Osteocyte (in vitro differentiated cells): ENCODE data around the gene NUP98. TPM values are rescaled to one million over a fixed set of nuclear protein-coding genes. Genes with fewer than 3 reads are reported as not detected.

Experiments used
- DNase-seq: peaks from one replicate; pipeline ENCODE4 v3.0.0; 2021; ENCODE audit warnings: mixed read lengths; ENCODE audit not compliant: unreplicated experiment; ENCODE audit errors: extremely low spot score
- H3K27ac Mint-ChIP-seq: one replicate; pipeline ENCODE4 v1.8.0; 2021; ENCODE audit warnings: mild to moderate bottlenecking, mixed read lengths; ENCODE audit not compliant: unreplicated experiment
- H3K27me3 Mint-ChIP-seq: one replicate; pipeline ENCODE4 v1.8.0; 2021; ENCODE audit warnings: mixed read lengths; ENCODE audit not compliant: unreplicated experiment
- H3K36me3 Mint-ChIP-seq: one replicate; pipeline ENCODE4 v1.8.0; 2021; ENCODE audit warnings: mixed read lengths; ENCODE audit not compliant: unreplicated experiment
- H3K4me1 Mint-ChIP-seq: one replicate; pipeline ENCODE4 v1.8.0; 2021; ENCODE audit warnings: mixed read lengths; ENCODE audit not compliant: unreplicated experiment
- H3K4me3 Mint-ChIP-seq: one replicate; pipeline ENCODE4 v1.8.0; 2021; ENCODE audit warnings: mild to moderate bottlenecking, moderate library complexity, mixed read lengths; ENCODE audit not compliant: unreplicated experiment
- H3K9me3 Mint-ChIP-seq: one replicate; pipeline ENCODE4 v1.8.0; 2021; ENCODE audit warnings: mixed read lengths; ENCODE audit not compliant: unreplicated experiment
- CTCF ChIP-seq: fragments of 200-600 bp; sonication (generic); IDR thresholded peaks from 2 replicates; pipeline ENCODE4 v1.5.0; 2021; ENCODE audit warnings: antibody characterized with exemption, mild to moderate bottlenecking, moderate library complexity
- total RNA-seq: library from RNA; stranded (reverse); gene quantifications from 2 replicates; pipeline ENCODE4 v1.2.1, GENCODE V29; 2021

Gene NUP98
- total RNA-seq, 1 donor from 2014 or later: 68.9 TPM

- H3K27me3 Mint-ChIP-seq: peaks cover 10% of the 10 kb centered on the region
- peaks cover 12% of the 10 kb centered on the region for H3K4me1 Mint-ChIP-seq
- H3K9me3 Mint-ChIP-seq: peaks cover 5% of the 10 kb centered on the region
- peak; percentile 90 for DNase-seq
- H3K27ac Mint-ChIP-seq: no peak overlapping the region
- peak overlapping the region; percentile 77 for H3K4me3 Mint-ChIP-seq
- no peak for TF ChIP-seq CTCF
- peaks cover 3% of the 10 kb centered on the region for H3K36me3 Mint-ChIP-seq
Observed at GRCh38 chr11:3642071-3642951, 155.0 kb downstream of the NUP98 start.

GRCh38 chr11:3641701-3642070, 155.7 kb downstream of the NUP98 start, which contains the start of gene ART5:
Gene ART5 (minus strand): TSS chr11:3641992. CDS start chr11:3641862, 130 bp downstream.
- Mint-ChIP-seq H3K36me3 (peaks cover 3% of the 10 kb centered on the region), H3K9me3 (peaks cover 5% of the 10 kb centered on the region), H3K27ac (no peak within 1 kb of the TSS), H3K4me1 (peaks cover 12% of the 10 kb centered on the region), H3K4me3 (peak within 1 kb of the TSS; percentile 77), H3K27me3 (peaks cover 11% of the 10 kb centered on the region)
- no peak for DNase-seq
- TF ChIP-seq CTCF: no peak

- peaks cover 12% of the 10 kb centered on the region for H3K4me1 Mint-ChIP-seq
- peaks cover 16% of the 10 kb centered on the region for H3K27me3 Mint-ChIP-seq
- peaks cover 5% of the 10 kb centered on the region for H3K9me3 Mint-ChIP-seq
- no peak for DNase-seq
- TF ChIP-seq CTCF: no peak
- H3K27ac Mint-ChIP-seq: no peak overlapping the region
- peak overlapping the region; percentile 63 for H3K4me3 Mint-ChIP-seq
- peaks cover 3% of the 10 kb centered on the region for H3K36me3 Mint-ChIP-seq
Observed at GRCh38 chr11:3641191-3641590, 156.2 kb downstream of the NUP98 start.

GRCh38 chr11:3639841-3640240, 157.5 kb downstream of the NUP98 start:
- H3K27me3 Mint-ChIP-seq: peaks cover 15% of the 10 kb centered on the region
- DNase-seq: no peak
- TF ChIP-seq CTCF: no peak
- H3K4me1 Mint-ChIP-seq: peaks cover 12% of the 10 kb centered on the region
- H3K27ac Mint-ChIP-seq: no peak overlapping the region
- H3K9me3 Mint-ChIP-seq: peaks cover 5% of the 10 kb centered on the region
- no peak overlapping the region for H3K4me3 Mint-ChIP-seq
- H3K36me3 Mint-ChIP-seq: peaks cover 3% of the 10 kb centered on the region

- Mint-ChIP-seq H3K27ac (no peak overlapping the region), H3K4me1 (peaks cover 7% of the 10 kb centered on the region), H3K27me3 (peaks cover 15% of the 10 kb centered on the region), H3K4me3 (no peak overlapping the region), H3K36me3 (no peaks in the 10 kb centered on the region), H3K9me3 (no peaks in the 10 kb centered on the region)
- TF ChIP-seq CTCF: no peak
- no peak for DNase-seq
Observed at GRCh38 chr11:3638513-3638912, 158.8 kb downstream of the NUP98 start.
